HEK293 (cell line): Measurements from ENCODE around the gene CADM1.
A peak's percentile ranks its signal among the peaks of the same experiment; 100 is the strongest.

Experiments used
- CTCF ChIA-PET: fragments of 350-600 bp; formaldehyde crosslinking; extraction: SDS; loops from one replicate; lab custom pipeline; 2021; ENCODE audit warnings: antibody characterized with exemption; lab: Yijun Ruan, JAX
- POLR2A ChIA-PET: fragments of 300-600 bp; formaldehyde crosslinking; extraction: SDS; loops from one replicate; lab custom pipeline; 2020; ENCODE audit warnings: antibody characterized with exemption, inconsistent platforms; lab: Yijun Ruan, JAX
- H3K27ac ChIP-seq: fragments of 200-500 bp; sonication (Bioruptor generic); 2 replicates; pipeline ENCODE4 v1.5.1; 2014; ENCODE audit warnings: low read depth, low read length, control low read depth, inconsistent platforms; ENCODE audit errors: extremely low read depth
- H3K36me3 ChIP-seq, 2 experiments: fragments of 200-500 bp in 1 of 2; sonication (Bioruptor generic) in 1 of 2; 1 replicate in 1 of 2; 2 replicates in 1 of 2; pipeline ENCODE4 v1.5.1; 2014 to 2017; ENCODE audit warnings: inconsistent platforms in 2 of 2, low read length in 2 of 2; ENCODE audit not compliant: control insufficient read depth in 2 of 2, insufficient read depth in 1 of 2
- H3K4me1 ChIP-seq: fragments of 200-500 bp; sonication (Bioruptor generic); 2 replicates; pipeline ENCODE4 v1.5.1; 2014; ENCODE audit warnings: mild to moderate bottlenecking, low read length, inconsistent platforms; ENCODE audit not compliant: control insufficient read depth, insufficient read depth
- H3K4me3 ChIP-seq: 2 replicates; pipeline ENCODE4 v1.5.1; 2011; ENCODE audit warnings: low read depth, mild to moderate bottlenecking, control low read depth, low read length, moderate library complexity
- H3K9me3 ChIP-seq: fragments of 200-500 bp; sonication (Bioruptor generic); 2 replicates; pipeline ENCODE4 v1.5.1; 2014; ENCODE audit warnings: low read depth, low read length, inconsistent platforms; ENCODE audit not compliant: control insufficient read depth, insufficient read depth
- ATF2 ChIP-seq: fragments of 450-650 bp; formaldehyde crosslinking; IDR thresholded peaks from 2 replicates; pipeline ENCODE4 v1.5.1; 2016; ENCODE audit warnings: missing biosample characterization, missing genetic modification characterization, low read depth
- GLIS1 ChIP-seq: fragments of 450-650 bp; formaldehyde crosslinking; IDR thresholded peaks from 2 replicates; pipeline ENCODE4 v1.5.1; 2016; ENCODE audit warnings: missing biosample characterization, missing genetic modification characterization
- HIC1 ChIP-seq: fragments of 450-650 bp; formaldehyde crosslinking; IDR thresholded peaks from 2 replicates; pipeline ENCODE4 v1.5.1; 2016; ENCODE audit warnings: missing biosample characterization, missing genetic modification characterization
- REPIN1 ChIP-seq: fragments of 450-650 bp; formaldehyde crosslinking; IDR thresholded peaks from 2 replicates; pipeline ENCODE4 v1.5.1; 2017; ENCODE audit warnings: missing biosample characterization, missing genetic modification characterization, low read depth
- YY1 ChIP-seq: fragments of 450-650 bp; formaldehyde crosslinking; IDR thresholded peaks from 2 replicates; pipeline ENCODE4 v1.5.1; 2018; ENCODE audit warnings: missing biosample characterization, missing genetic modification characterization
- ZFP3 ChIP-seq: fragments of 450-650 bp; formaldehyde crosslinking; IDR thresholded peaks from 2 replicates; pipeline ENCODE4 v1.5.1; 2016; ENCODE audit warnings: low read depth, missing biosample characterization, missing genetic modification characterization
- ZNF37A ChIP-seq: fragments of 450-650 bp; IDR thresholded peaks from 2 replicates; pipeline ENCODE4 v1.5.1; 2018; ENCODE audit warnings: missing biosample characterization, missing genetic modification characterization
- ZNF610 ChIP-seq: fragments of 450-650 bp; formaldehyde crosslinking; IDR thresholded peaks from 2 replicates; pipeline ENCODE4 v1.5.1; 2016; ENCODE audit warnings: missing biosample characterization, missing genetic modification characterization, borderline replicate concordance
- ZNF707 ChIP-seq: fragments of 450-650 bp; formaldehyde crosslinking; IDR thresholded peaks from 2 replicates; pipeline ENCODE4 v1.5.1; 2016; ENCODE audit warnings: missing biosample characterization, missing genetic modification characterization
- ZNF768 ChIP-seq: fragments of 450-650 bp; formaldehyde crosslinking; IDR thresholded peaks from 2 replicates; pipeline ENCODE4 v1.5.1; 2018; ENCODE audit warnings: missing biosample characterization, mild to moderate bottlenecking, missing genetic modification characterization
- ZNF791 ChIP-seq: fragments of 450-650 bp; formaldehyde crosslinking; IDR thresholded peaks from 2 replicates; pipeline ENCODE4 v1.5.1; 2016; ENCODE audit warnings: missing biosample characterization, missing genetic modification characterization
- ZNF837 ChIP-seq: fragments of 450-650 bp; formaldehyde crosslinking; IDR thresholded peaks from 2 replicates; pipeline ENCODE4 v1.5.1; 2016; ENCODE audit warnings: missing biosample characterization, missing genetic modification characterization
- ZSCAN16 ChIP-seq: fragments of 450-650 bp; formaldehyde crosslinking; IDR thresholded peaks from 2 replicates; pipeline ENCODE4 v1.5.1; 2016; ENCODE audit warnings: missing biosample characterization, missing genetic modification characterization
- ZSCAN23 ChIP-seq: fragments of 450-650 bp; formaldehyde crosslinking; IDR thresholded peaks from 2 replicates; pipeline ENCODE4 v1.5.1; 2016; ENCODE audit warnings: missing biosample characterization, missing genetic modification characterization
- TF ChIP-seq, protein P1 (sequence below): fragments of 450-650 bp; formaldehyde crosslinking; IDR thresholded peaks from 2 replicates; pipeline ENCODE4 v1.5.1; 2016; ENCODE audit warnings: missing biosample characterization, missing genetic modification characterization
- TF ChIP-seq, protein P2 (sequence below): fragments of 450-650 bp; formaldehyde crosslinking; IDR thresholded peaks from 2 replicates; pipeline ENCODE4 v1.5.1; 2017; ENCODE audit warnings: missing biosample characterization, missing genetic modification characterization
- TF ChIP-seq, protein P3 (sequence below): fragments of 450-650 bp; formaldehyde crosslinking; IDR thresholded peaks from 2 replicates; pipeline ENCODE4; 2016; ENCODE audit warnings: missing biosample characterization, missing genetic modification characterization

CADM1 gene

GRCh38 chr11:115128226-115128625, 376.0 kb downstream of the CADM1 start (continued):
- TF ChIP-seq HIC1 (tag by site-specific recombination): no peak
- TF ChIP-seq ZNF610 (tag by site-specific recombination): no peak
- TF ChIP-seq REPIN1 (tag by site-specific recombination): no peak
- no peak for TF ChIP-seq ZSCAN16 (tag by site-specific recombination)
- TF ChIP-seq, protein P1, sequence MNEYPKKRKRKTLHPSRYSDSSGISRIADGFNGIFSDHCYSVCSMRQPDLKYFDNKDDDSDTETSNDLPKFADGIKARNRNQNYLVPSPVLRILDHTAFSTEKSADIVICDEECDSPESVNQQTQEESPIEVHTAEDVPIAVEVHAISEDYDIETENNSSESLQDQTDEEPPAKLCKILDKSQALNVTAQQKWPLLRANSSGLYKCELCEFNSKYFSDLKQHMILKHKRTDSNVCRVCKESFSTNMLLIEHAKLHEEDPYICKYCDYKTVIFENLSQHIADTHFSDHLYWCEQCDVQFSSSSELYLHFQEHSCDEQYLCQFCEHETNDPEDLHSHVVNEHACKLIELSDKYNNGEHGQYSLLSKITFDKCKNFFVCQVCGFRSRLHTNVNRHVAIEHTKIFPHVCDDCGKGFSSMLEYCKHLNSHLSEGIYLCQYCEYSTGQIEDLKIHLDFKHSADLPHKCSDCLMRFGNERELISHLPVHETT (tag by site-specific recombination): no peak
- no peak for TF ChIP-seq ZNF791 (tag by site-specific recombination)
- TF ChIP-seq, protein P2, sequence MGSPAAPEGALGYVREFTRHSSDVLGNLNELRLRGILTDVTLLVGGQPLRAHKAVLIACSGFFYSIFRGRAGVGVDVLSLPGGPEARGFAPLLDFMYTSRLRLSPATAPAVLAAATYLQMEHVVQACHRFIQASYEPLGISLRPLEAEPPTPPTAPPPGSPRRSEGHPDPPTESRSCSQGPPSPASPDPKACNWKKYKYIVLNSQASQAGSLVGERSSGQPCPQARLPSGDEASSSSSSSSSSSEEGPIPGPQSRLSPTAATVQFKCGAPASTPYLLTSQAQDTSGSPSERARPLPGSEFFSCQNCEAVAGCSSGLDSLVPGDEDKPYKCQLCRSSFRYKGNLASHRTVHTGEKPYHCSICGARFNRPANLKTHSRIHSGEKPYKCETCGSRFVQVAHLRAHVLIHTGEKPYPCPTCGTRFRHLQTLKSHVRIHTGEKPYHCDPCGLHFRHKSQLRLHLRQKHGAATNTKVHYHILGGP: no peak
- TF ChIP-seq YY1 (tag by site-specific recombination): no peak
- TF ChIP-seq ZNF707 (tag by site-specific recombination): no peak

GRCh38 chr11:115127790-115128189, 376.4 kb downstream of the CADM1 start:
- no peak overlapping the region for H3K4me3 ChIP-seq
- H3K9me3 ChIP-seq: no peaks in the 10 kb centered on the region
- no peaks in the 10 kb centered on the region for H3K4me1 ChIP-seq
- H3K27ac ChIP-seq: no peak overlapping the region
- CTCF ChIA-PET: interaction anchor here (1.1 kb wide), 1 partner anchor 354 kb away, joined by 3 read pairs; no protein-coding TSS in a partner anchor
- H3K36me3 ChIP-seq: no peaks in the 10 kb centered on the region
- POLR2A ChIA-PET: no interaction called here
- TF ChIP-seq, protein P2: no peak
- TF ChIP-seq GLIS1: peak; percentile 90

- CTCF ChIA-PET: interaction anchor here (0.7 kb wide), 1 partner anchor 167 kb away, joined by 3 read pairs; no protein-coding TSS in a partner anchor
- TF ChIP-seq, protein P3, sequence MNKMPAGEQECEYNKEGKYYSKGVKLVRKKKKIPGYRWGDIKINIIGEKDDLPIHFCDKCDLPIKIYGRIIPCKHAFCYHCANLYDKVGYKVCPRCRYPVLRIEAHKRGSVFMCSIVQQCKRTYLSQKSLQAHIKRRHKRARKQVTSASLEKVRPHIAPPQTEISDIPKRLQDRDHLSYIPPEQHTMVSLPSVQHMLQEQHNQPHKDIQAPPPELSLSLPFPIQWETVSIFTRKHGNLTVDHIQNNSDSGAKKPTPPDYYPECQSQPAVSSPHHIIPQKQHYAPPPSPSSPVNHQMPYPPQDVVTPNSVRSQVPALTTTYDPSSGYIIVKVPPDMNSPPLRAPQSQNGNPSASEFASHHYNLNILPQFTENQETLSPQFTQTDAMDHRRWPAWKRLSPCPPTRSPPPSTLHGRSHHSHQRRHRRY: no peak
- TF ChIP-seq ZSCAN23: no peak
- TF ChIP-seq ZFP3 (tag by site-specific recombination): no peak
- no peak for TF ChIP-seq ZNF37A (tag by site-specific recombination)
- no peak for TF ChIP-seq ZNF768 (tag by site-specific recombination)
- no peak for TF ChIP-seq ATF2 (tag by site-specific recombination)
- no peak for TF ChIP-seq ZNF837 (tag by site-specific recombination)
- TF ChIP-seq, all 188 proteins: peak for 0
These were observed 377.6 kb downstream of the CADM1 start for GRCh38 chr11:115126515-115127208.

More at GRCh38 chr11:115126515-115127208, 377.6 kb downstream of the CADM1 start:
- no peak overlapping the region for H3K27ac ChIP-seq
- no peak overlapping the region for H3K4me3 ChIP-seq
- H3K9me3 ChIP-seq: no peaks in the 10 kb centered on the region
- no peaks in the 10 kb centered on the region for H3K4me1 ChIP-seq
- POLR2A ChIA-PET: no interaction called here
- no peaks in the 10 kb centered on the region for H3K36me3 ChIP-seq
